ENCODE data around the gene ERO1A.

The ERO1A gene, protein sequence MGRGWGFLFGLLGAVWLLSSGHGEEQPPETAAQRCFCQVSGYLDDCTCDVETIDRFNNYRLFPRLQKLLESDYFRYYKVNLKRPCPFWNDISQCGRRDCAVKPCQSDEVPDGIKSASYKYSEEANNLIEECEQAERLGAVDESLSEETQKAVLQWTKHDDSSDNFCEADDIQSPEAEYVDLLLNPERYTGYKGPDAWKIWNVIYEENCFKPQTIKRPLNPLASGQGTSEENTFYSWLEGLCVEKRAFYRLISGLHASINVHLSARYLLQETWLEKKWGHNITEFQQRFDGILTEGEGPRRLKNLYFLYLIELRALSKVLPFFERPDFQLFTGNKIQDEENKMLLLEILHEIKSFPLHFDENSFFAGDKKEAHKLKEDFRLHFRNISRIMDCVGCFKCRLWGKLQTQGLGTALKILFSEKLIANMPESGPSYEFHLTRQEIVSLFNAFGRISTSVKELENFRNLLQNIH

DNA sequence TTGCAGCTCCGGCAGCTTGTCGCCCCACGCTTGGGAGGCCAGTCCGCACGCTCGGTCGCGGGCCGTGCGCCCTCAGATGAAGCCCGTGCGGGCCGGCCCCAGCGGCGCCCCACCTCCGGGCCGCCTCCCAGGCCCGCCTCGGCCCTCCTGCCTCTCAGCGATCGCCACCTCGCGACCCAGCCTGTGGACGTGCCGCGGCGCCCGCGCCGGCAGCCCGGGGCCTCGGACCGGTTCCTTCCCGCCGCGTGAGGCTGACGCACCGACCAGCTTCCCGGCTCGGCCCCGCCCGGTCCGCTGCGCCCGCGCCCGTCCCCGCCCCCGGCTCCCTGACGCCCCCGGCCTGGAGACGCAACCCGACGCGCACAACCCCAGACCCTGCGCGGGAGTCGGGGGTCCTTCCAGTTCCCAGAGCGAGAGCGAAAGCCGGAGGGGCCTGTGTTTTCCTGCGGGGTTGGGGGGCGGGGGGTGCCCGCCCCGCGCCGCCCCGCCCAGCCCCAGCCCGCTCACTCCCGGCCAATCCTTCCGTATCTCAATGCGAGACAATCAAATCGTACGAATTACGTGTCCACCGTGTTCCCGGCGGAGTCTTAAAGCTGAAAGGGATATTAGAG is at the start of gene ERO1A:
ERO1A (minus strand) TSS at position 78 of the 611 bp plus-strand sequence; CDS start at position 1, 77 bp downstream.
- TF ChIP-seq, protein P1, sequence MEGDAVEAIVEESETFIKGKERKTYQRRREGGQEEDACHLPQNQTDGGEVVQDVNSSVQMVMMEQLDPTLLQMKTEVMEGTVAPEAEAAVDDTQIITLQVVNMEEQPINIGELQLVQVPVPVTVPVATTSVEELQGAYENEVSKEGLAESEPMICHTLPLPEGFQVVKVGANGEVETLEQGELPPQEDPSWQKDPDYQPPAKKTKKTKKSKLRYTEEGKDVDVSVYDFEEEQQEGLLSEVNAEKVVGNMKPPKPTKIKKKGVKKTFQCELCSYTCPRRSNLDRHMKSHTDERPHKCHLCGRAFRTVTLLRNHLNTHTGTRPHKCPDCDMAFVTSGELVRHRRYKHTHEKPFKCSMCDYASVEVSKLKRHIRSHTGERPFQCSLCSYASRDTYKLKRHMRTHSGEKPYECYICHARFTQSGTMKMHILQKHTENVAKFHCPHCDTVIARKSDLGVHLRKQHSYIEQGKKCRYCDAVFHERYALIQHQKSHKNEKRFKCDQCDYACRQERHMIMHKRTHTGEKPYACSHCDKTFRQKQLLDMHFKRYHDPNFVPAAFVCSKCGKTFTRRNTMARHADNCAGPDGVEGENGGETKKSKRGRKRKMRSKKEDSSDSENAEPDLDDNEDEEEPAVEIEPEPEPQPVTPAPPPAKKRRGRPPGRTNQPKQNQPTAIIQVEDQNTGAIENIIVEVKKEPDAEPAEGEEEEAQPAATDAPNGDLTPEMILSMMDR (IDR thresholded peaks at IDR 0.05), result peak; percentile 23; the same call in 1 of the 2 replicates

DNA sequence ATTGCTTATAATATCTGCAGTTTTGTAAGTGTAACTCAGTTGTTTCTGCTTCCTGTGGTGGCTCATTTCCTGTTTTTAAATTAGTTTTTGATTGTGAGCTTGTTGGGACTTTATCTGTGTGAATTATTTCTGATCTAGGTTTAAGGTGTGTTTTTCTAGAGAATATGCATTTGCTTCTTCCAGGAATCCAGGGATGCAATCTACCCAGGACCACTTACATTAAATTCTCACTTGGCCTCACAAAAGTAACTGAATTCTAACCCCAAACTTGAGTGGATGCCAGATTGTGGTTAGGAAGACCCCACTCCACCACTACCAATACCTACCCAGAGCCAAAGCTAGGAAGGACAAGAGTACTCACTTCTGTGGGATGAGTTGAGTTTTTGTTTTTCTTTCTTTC is 46.5 kb upstream of the ERO1A start:
- TF ChIP-seq, protein P1 (IDR thresholded peaks at IDR 0.05), result no peak

DNA sequence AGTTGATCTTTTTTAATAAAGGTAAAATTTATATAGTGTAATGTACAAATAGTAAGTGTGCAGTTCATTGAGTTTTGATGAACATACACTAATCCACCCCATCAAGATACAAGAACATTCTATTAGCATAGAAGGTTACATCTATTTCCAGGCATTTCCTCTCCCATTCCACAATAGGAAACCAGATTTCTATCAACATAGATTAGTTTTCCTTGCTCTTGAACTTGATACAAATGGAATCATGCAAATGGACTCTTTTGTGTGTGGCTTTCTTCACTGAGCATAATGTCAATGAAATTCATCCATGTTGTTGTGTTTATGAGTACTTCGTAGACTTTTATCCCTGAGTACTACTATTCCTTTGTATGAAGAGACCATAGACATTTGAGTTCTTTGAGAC is 45.4 kb upstream of the ERO1A start:
- TF ChIP-seq, protein P1 (IDR thresholded peaks at IDR 0.05), result no peak

DNA sequence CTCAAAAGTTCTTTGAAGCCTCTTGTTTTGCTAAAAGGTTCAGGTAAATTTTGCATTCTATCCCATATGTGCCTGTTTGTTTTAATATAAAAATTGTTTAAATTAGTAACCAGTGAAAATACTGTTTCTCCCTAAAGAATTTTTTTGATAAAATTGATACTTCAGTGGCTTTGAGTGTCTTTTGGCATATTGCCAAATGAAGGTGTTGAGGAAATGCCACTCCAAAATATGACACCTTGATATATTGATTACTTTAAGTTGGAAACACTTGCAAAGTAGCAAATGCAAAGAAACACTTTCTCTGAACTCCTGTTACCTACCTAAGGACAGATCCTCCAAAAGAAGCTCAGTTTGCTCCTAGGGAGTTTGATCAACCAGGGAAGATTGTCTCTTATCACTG is 43.1 kb upstream of the ERO1A start:
- TF ChIP-seq, protein P1 (IDR thresholded peaks at IDR 0.05), result no peak

DNA sequence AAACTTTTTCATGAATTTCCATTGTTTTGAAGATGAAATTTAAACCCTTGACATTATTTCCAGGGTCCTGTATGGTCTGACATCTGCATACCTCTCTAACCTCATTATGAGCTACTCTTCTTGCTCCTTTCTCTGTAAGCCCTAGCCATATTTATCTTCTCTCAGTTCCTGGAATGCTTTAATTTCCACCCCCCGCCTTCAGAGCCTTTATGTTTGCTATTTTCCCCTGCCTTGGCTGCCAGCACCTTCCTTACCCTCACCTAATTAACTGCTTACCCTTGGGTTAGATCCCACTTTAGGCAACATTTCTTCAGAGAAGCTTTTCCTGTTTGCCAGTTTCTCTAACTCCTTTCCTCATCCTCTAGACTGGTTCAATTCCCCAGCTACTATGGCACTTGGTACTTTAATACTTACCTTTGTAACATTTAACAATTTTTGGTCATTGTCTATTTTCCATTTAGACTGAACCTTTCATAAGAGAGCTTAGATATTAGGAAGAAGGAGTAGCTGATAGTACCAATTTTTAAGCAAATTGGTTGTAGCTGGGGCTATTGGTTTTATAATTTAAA is 40.6 kb upstream of the ERO1A start:
- TF ChIP-seq, protein P1 (IDR thresholded peaks at IDR 0.05), result no peak

DNA sequence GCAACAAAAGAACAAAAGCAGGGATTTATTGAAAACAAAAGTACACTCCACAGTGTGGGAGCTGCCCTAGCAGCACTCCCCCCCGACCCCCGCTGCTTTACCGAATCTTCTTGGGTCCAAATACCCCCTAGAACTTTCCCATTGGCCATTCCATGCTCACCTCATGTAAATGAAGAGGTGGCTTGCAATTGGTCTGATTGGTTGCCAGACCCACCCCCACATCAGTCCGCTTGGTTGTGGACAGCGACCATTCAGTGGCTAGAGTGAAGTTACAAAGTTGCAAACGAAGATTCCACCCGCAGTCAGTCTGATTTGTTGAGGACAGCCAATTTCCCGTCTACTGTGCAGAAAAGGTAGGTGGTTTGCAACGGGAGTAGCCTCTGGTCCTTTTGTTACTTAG is 38.5 kb upstream of the ERO1A start:
- TF ChIP-seq, protein P1 (IDR thresholded peaks at IDR 0.05), result no peak

DNA sequence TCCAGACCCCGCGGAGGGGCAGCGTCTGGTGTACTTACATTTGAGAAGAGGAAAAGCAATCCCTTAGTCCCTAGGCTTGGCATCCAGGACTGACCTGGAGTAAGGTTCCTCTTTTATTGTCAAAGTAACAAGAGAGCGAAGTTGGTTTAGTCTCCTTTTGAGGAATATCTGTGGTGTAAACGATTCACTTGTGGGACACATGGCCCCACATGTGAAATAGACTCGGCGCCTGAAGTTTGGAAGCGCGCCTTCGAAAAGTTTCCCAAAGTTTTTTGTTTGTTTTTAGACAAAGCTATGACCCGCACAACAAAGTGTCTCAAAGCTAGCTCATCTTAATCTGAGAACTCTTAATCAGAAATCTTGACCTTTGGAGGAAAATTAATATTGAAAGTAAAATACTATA is 35.4 kb upstream of the ERO1A start:
- TF ChIP-seq, protein P1 (IDR thresholded peaks at IDR 0.05), result no peak

Measured in LNCAP (cell line).